ENCODE results near the gene DUSP6. TPM values are rescaled to one million over a fixed set of nuclear protein-coding genes. Genes with fewer than 3 reads are reported as not detected.

The DUSP6 gene
- total RNA-seq, 1 donor from 2014 or later = 51.1 TPM

GRCh38 chr12:89299931-89300330 is 52.4 kb downstream of the DUSP6 start:
- no peak overlapping the region for H3K27ac ChIP-seq
- H3K27me3 ChIP-seq = no peaks in the 10 kb centered on the region
- H3K9me3 ChIP-seq = no peaks in the 10 kb centered on the region
- H3K4me3 ChIP-seq = no peak overlapping the region
- no peak for DNase-seq (ENCODE audit: extremely low spot score in 2 of 2)
- intact Hi-C loops (cut with DNase I) = no loop called here
- H3K36me3 ChIP-seq = no peaks in the 10 kb centered on the region
- H3K4me1 ChIP-seq = no peaks in the 10 kb centered on the region
- TF ChIP-seq CTCF (IDR thresholded peaks at IDR 0.05) = no peak
- no peak for TF ChIP-seq POLR2AphosphoS5 (IDR thresholded peaks at IDR 0.05; ENCODE audit: insufficient read depth in 1 of 2, low read depth in 1 of 2)
- TF ChIP-seq POLR2A (IDR thresholded peaks at IDR 0.05) = no peak

- Histone ChIP-seq H3K27ac (no peak overlapping the region), H3K9me3 (no peaks in the 10 kb centered on the region), H3K27me3 (no peaks in the 10 kb centered on the region), H3K4me3 (no peak overlapping the region), H3K4me1 (no peaks in the 10 kb centered on the region), H3K36me3 (no peaks in the 10 kb centered on the region)
- no peak for TF ChIP-seq CTCF (IDR thresholded peaks at IDR 0.05)
- TF ChIP-seq POLR2A (IDR thresholded peaks at IDR 0.05) = no peak
- TF ChIP-seq POLR2AphosphoS5 (IDR thresholded peaks at IDR 0.05; ENCODE audit: insufficient read depth in 1 of 2, low read depth in 1 of 2) = no peak
- intact Hi-C loops (cut with DNase I) = no loop called here
- no peak for DNase-seq (ENCODE audit: extremely low spot score in 2 of 2)
Observed at GRCh38 chr12:89299417-89299816, 52.9 kb downstream of the DUSP6 start.

Small RNAs within 50 kb of the gene (small RNA-seq; reads per million reads assigned to genes)
- not detected for gene MRPS6P4

Other genes starting within 250 kb of the DUSP6 start
- 0.49 TPM for gene GALNT4, start 172.3 kb upstream of the DUSP6 start, total RNA-seq
- 18.9 TPM for gene POC1B, start 173.5 kb upstream of the DUSP6 start, total RNA-seq